H1 (cell line): ENCODE data around the gene FDPS. TPM values are rescaled to one million over a fixed set of nuclear protein-coding genes. Genes with fewer than 3 reads are reported as not detected.
A peak's percentile ranks its signal among the peaks of the same experiment; 100 is the strongest.

Source experiments
- CTCF ChIA-PET: fragments of 300-600 bp; sonication (Branson Sonifier 250); formaldehyde crosslinking; loops from one replicate; lab custom pipeline; 2021; ENCODE audit not compliant: partially characterized antibody; lab: Charles Lee
- POLR2A ChIA-PET: fragments of 300-600 bp; sonication (Branson Sonifier 250); formaldehyde crosslinking; loops from one replicate; lab custom pipeline; 2021; ENCODE audit warnings: inconsistent platforms; ENCODE audit not compliant: partially characterized antibody; lab: Charles Lee
- DNase-seq, 2 experiments: peaks; one replicate each; pipeline versions ENCODE4 v3.0.0 to v3.0.0-alpha.2; 2010 to 2022; ENCODE audit warnings: low spot score in 2 of 2, low read depth in 1 of 2, mixed read lengths in 1 of 2
- FAIRE-seq: peaks from 2 replicates; lab custom pipeline; 2011; peaks lifted over from hg19 to GRCh38; lab: Jason Lieb, UNC
- H2AFZ ChIP-seq: 2 replicates; pipeline ENCODE4 v1.8.1; 2012; ENCODE audit warnings: low read length, inconsistent platforms
- H2AK5ac ChIP-seq: 2 replicates; pipeline ENCODE4 v1.6.1; 2013; ENCODE audit warnings: low read depth, low read length
- H2BK120ac ChIP-seq: replicated peaks from 2 replicates; pipeline ENCODE3; 2013; ENCODE audit warnings: low read depth, low read length, inconsistent platforms
- H2BK12ac ChIP-seq: 2 replicates; pipeline ENCODE4 v1.6.1; 2013; ENCODE audit warnings: low read depth, low read length
- H2BK15ac ChIP-seq: 2 replicates; pipeline ENCODE4 v1.6.1; 2013; ENCODE audit warnings: low read length
- H2BK20ac ChIP-seq: 2 replicates; pipeline ENCODE4 v1.6.1; 2013; ENCODE audit warnings: low read length
- H2BK5ac ChIP-seq: 2 replicates; pipeline ENCODE4 v1.6.1; 2013; ENCODE audit warnings: low read depth, low read length
- H3K14ac ChIP-seq: 2 replicates; pipeline ENCODE4 v1.6.1; 2013; ENCODE audit warnings: inconsistent platforms; ENCODE audit not compliant: insufficient read length
- H3K18ac ChIP-seq: 2 replicates; pipeline ENCODE4 v1.6.1; 2013; ENCODE audit warnings: low read length; ENCODE audit errors: extremely low read depth
- H3K23ac ChIP-seq: 2 replicates; pipeline ENCODE4 v1.6.1; 2013; ENCODE audit warnings: inconsistent platforms; ENCODE audit not compliant: insufficient read length
- H3K23me2 ChIP-seq: 2 replicates; pipeline ENCODE4 v1.6.1; 2013; ENCODE audit warnings: low read depth, low read length
- H3K27ac ChIP-seq: 2 replicates; pipeline ENCODE4 v1.6.1; 2011; ENCODE audit warnings: low read depth, low read length, inconsistent platforms
- H3K27me3 ChIP-seq, 4 experiments: replicated peaks in 1 of 4; 1 replicate in 1 of 4; 2 replicates in 3 of 4; pipeline versions ENCODE4 v1.6.1 to v1.8.1; 2011 to 2013; ENCODE audit warnings: low read length in 3 of 4, mild to moderate bottlenecking in 3 of 4, inconsistent platforms in 2 of 4, mixed read lengths in 2 of 4, moderate library complexity in 1 of 4; ENCODE audit not compliant: control insufficient read depth in 3 of 4, insufficient read depth in 3 of 4; ENCODE audit errors: extremely low read depth in 1 of 4
- H3K36me3 ChIP-seq, 4 experiments: 2 replicates each; pipeline versions ENCODE4 v1.6.1 to v1.8.1; 2011 to 2013; ENCODE audit warnings: mild to moderate bottlenecking in 4 of 4, low read length in 3 of 4, moderate library complexity in 2 of 4, control low read depth in 1 of 4, inconsistent platforms in 1 of 4; ENCODE audit not compliant: insufficient read depth in 4 of 4, control insufficient read depth in 2 of 4
- H3K4ac ChIP-seq: replicated peaks from 2 replicates; pipeline ENCODE3; 2013; ENCODE audit warnings: low read length, low read depth, mixed read lengths, inconsistent platforms; ENCODE audit not compliant: insufficient read length
- H3K4me1 ChIP-seq, 4 experiments: replicated peaks in 1 of 4; 1 replicate in 1 of 4; 2 replicates in 3 of 4; pipeline versions ENCODE4 v1.6.1 to v1.8.1; 2011 to 2013; ENCODE audit warnings: low read length in 3 of 4, inconsistent platforms in 2 of 4, mixed read lengths in 1 of 4; ENCODE audit not compliant: insufficient read depth in 4 of 4, control insufficient read depth in 3 of 4
- H3K4me2 ChIP-seq, 2 experiments: 2 replicates each; pipeline versions ENCODE4 v1.6.1 to v1.8.1; 2011 to 2013; ENCODE audit warnings: low read depth in 2 of 2, low read length in 2 of 2, control low read depth in 1 of 2, inconsistent platforms in 1 of 2, mild to moderate bottlenecking in 1 of 2; ENCODE audit not compliant: insufficient read depth in 1 of 2
- H3K4me3 ChIP-seq, 4 experiments: fragments of 200-600, 300-600 bp in 1 of 4; sonication (generic), shearing (Covaris generic), sonication (Bioruptor Twin) in 1 of 4; 2 replicates each; pipeline versions ENCODE4 v1.5.1 to v1.8.1; 2011 to 2016; ENCODE audit warnings: low read length in 4 of 4, low read depth in 3 of 4, control low read depth in 2 of 4, inconsistent platforms in 2 of 4, mild to moderate bottlenecking in 2 of 4, mixed read lengths in 1 of 4, moderate library complexity in 1 of 4; ENCODE audit not compliant: insufficient read depth in 2 of 4; ENCODE audit errors: extremely low read depth in 1 of 4
- H3K56ac ChIP-seq: replicated peaks from 2 replicates; pipeline ENCODE3; 2013; ENCODE audit warnings: low read depth, mild to moderate bottlenecking, mixed read lengths, low read length, inconsistent platforms; ENCODE audit not compliant: insufficient read length
- H3K79me1 ChIP-seq: 2 replicates; pipeline ENCODE4 v1.6.1; 2013; ENCODE audit warnings: low read depth, low read length, control low read depth
- H3K79me2 ChIP-seq, 2 experiments: 2 replicates each; pipeline versions ENCODE4 v1.6.1 to v1.8.1; 2012 to 2013; ENCODE audit warnings: low read length in 2 of 2, mild to moderate bottlenecking in 2 of 2, inconsistent platforms in 1 of 2; ENCODE audit not compliant: insufficient read depth in 2 of 2, control insufficient read depth in 1 of 2
- H3K9ac ChIP-seq, 4 experiments: replicated peaks in 1 of 4; 1 replicate in 1 of 4; 2 replicates in 3 of 4; pipeline versions ENCODE4 v1.6.1 to v1.8.1; 2011 to 2013; ENCODE audit warnings: low read depth in 3 of 4, low read length in 3 of 4, control low read depth in 2 of 4, mild to moderate bottlenecking in 2 of 4, moderate library complexity in 2 of 4, inconsistent platforms in 1 of 4; ENCODE audit errors: extremely low read depth in 1 of 4
- H3K9me3 ChIP-seq, 2 experiments: 2 replicates each; pipeline versions ENCODE4 v1.6.1 to v1.8.1; 2012 to 2013; ENCODE audit warnings: mild to moderate bottlenecking in 2 of 2, moderate library complexity in 2 of 2, control low read depth in 1 of 2, inconsistent platforms in 1 of 2, low read depth in 1 of 2, low read length in 1 of 2, mixed read lengths in 1 of 2; ENCODE audit not compliant: insufficient read depth in 2 of 2
- H4K20me1 ChIP-seq, 2 experiments: replicated peaks in 1 of 2; 2 replicates each; pipeline versions ENCODE3 to v1.8.1; 2011 to 2013; ENCODE audit warnings: inconsistent platforms in 2 of 2, low read length in 2 of 2, mild to moderate bottlenecking in 1 of 2; ENCODE audit not compliant: insufficient read depth in 2 of 2, control insufficient read depth in 1 of 2
- H4K5ac ChIP-seq: 2 replicates; pipeline ENCODE4 v1.6.1; 2013; ENCODE audit warnings: low read length, low read depth, mixed read lengths, inconsistent platforms; ENCODE audit not compliant: insufficient read length
- H4K8ac ChIP-seq: 2 replicates; pipeline ENCODE4 v1.8.0; 2013; ENCODE audit warnings: mild to moderate bottlenecking, moderate library complexity, low read length, inconsistent platforms; ENCODE audit not compliant: insufficient read depth; ENCODE audit errors: extremely low read depth
- H4K91ac ChIP-seq: replicated peaks from 2 replicates; pipeline ENCODE3; 2013; ENCODE audit warnings: low read length, mixed read lengths, inconsistent platforms; ENCODE audit not compliant: insufficient read length
- PHF8 ChIP-seq: fragments of 200-600 bp; sonication (generic); conservative IDR thresholded peaks from 2 replicates; pipeline ENCODE4 v1.7.1; 2012; ENCODE audit warnings: low read depth, mild to moderate bottlenecking, inconsistent platforms, low read length, moderate library complexity
- POLR2A ChIP-seq, 2 experiments: IDR thresholded peaks; 1 replicate in 1 of 2; 2 replicates in 1 of 2; pipeline ENCODE4 v1.6.1; 2011; ENCODE audit warnings: low read depth in 2 of 2, low read length in 2 of 2, mild to moderate bottlenecking in 2 of 2; ENCODE audit errors: control extremely low read depth in 1 of 2
- POLR2AphosphoS5 ChIP-seq: IDR thresholded peaks from 2 replicates; pipeline ENCODE4 v1.6.1; 2011; ENCODE audit warnings: low read depth, low read length
- RNF2 ChIP-seq: fragments of 200-900, 300-1000 bp; sonication (generic); IDR thresholded peaks from 2 replicates; pipeline ENCODE4 v1.7.1; 2016; ENCODE audit warnings: borderline replicate concordance, low read depth, mild to moderate bottlenecking, antibody characterized with exemption, low read length; ENCODE audit not compliant: poor library complexity, severe bottlenecking; ENCODE audit errors: missing control alignments
- SP1 ChIP-seq: IDR thresholded peaks from 2 replicates; pipeline ENCODE4 v1.6.1; 2011; ENCODE audit warnings: low read depth, low read length
- WGBS, 2 experiments: shearing (Covaris generic) in 1 of 2; methylation state at CpG; one replicate each; pipeline versions ENCODE4 v1.1.6 to v1.1.7; 2013 to 2015; ENCODE audit warnings: low lambda C conversion rate in 2 of 2, mixed read lengths in 2 of 2, inconsistent platforms in 1 of 2, low coverage in 1 of 2, missing lambda C conversion rate in 1 of 2; ENCODE audit not compliant: insufficient replicate concordance in 2 of 2, insufficient coverage in 1 of 2, insufficient read length in 1 of 2; ENCODE audit errors: extremely low coverage in 1 of 2, missing lambda C conversion rate in 1 of 2; 5-methylcytosine and 5-hydroxymethylcytosine counted together
- polyA plus RNA-seq, 7 experiments: library from polyadenylated mRNA; depleted of rRNA in 3 of 7; stranded (reverse) in 5 of 7; unstranded in 2 of 7; fragments of >200 nt in 5 of 7; fragments of 200-250 nt in 2 of 7; gene quantifications; 1 replicate in 5 of 7; 2 replicates in 1 of 7; 4 replicates in 1 of 7; pipeline versions ENCODE4 v1.2.1 to v1.2.3, GENCODE V29; 2011 to 2013; ENCODE audit warnings: missing spikeins in 2 of 7, mixed read lengths in 2 of 7
- total RNA-seq: library from RNA; stranded (reverse); fragmentation: NEBNext Ultra II Directional; extraction: Animal tissue kit (Norgen Biotek cat#: 25700); gene quantifications from 2 replicates; pipeline ENCODE4 v1.2.1, GENCODE V29; 2021

Gene FDPS
- total and polyA plus RNA-seq, 2 of the 8 experiments (the other 6 are each of a cell fraction or from before 2014, with no cell fraction given): 267 to 368 TPM

- Histone ChIP-seq H3K4me2 (no peak overlapping the region; a peak in 1 of 4 replicates), H4K5ac (no peak overlapping the region), H4K8ac (no peak overlapping the region), H3K4ac (no peak overlapping the region), H3K23ac (no peak overlapping the region), H2BK12ac (0 out of 2 replicates have a peak overlapping the region, but pooled peaks have one; percentile 18), H3K56ac (no peak overlapping the region), H2BK15ac (peak overlapping the region; percentile 55; the same call in 1 of the 2 replicates), H2BK20ac (peak overlapping the region; percentile 90; the same call in 1 of the 2 replicates), H2AK5ac (no peak overlapping the region), H4K20me1 (no peaks in the 10 kb centered on the region), H4K91ac (no peak overlapping the region), H3K79me1 (no peaks in the 10 kb centered on the region), H3K79me2 (no peaks in the 10 kb centered on the region), H3K27me3 (peaks cover 0 to 23% (median 14%) of the 10 kb centered on the region in 4 experiments; a peak in 5 of 7 replicates), H3K4me3 (no peak overlapping the region), H3K23me2 (peaks cover 5% of the 10 kb centered on the region; the same call in 1 of the 2 replicates), H3K14ac (no peak overlapping the region), H3K9me3 (no peaks in the 10 kb centered on the region), H2BK5ac (no peak overlapping the region), H3K36me3 (no peaks in the 10 kb centered on the region), H3K9ac (no peak overlapping the region), H3K4me1 (peaks cover 3 to 23% (median 10%) of the 10 kb centered on the region in 4 experiments; a peak in 6 of 7 replicates), H3K18ac (no peak overlapping the region), H3K27ac (no peak overlapping the region), H2BK120ac (no peak overlapping the region), H2AFZ (no peak overlapping the region)
- FAIRE-seq: no peak
- ChIA-PET CTCF (interaction anchor here (5.3 kb wide), 1 partner anchor 10 kb away, joined by 29 read pairs; the partner anchor contains the start of gene FDPS), POLR2A (interaction anchor here (0.9 to 1.9 kb wide), 5 partner anchors 11 to 90 kb away, joined by 3 to 6 read pairs (median 3); partner anchors contain the start of gene SCAMP3)
- WGBS, 2 experiments: 97% methylated on average over 3 of the region's 3 CpGs; no CpG with 5 or more reads in 1 of the 2 experiments
- DNase-seq: no peak
- TF ChIP-seq PHF8: no peak
- TF ChIP-seq POLR2AphosphoS5: no peak
- TF ChIP-seq RNF2: no peak
- no peak for TF ChIP-seq POLR2A (IDR thresholded peaks at IDR 0.05; ENCODE audit: control extremely low read depth in 1 of 2, low read depth in 2 of 2, low read length in 2 of 2)
- TF ChIP-seq SP1: no peak
Observed at GRCh38 chr1:155296661-155297060, 12.0 kb upstream of the FDPS start.
